Hepatocyte (in vitro differentiated cells): ENCODE results near the gene KIF20A. TPM values are rescaled to one million over a fixed set of nuclear protein-coding genes. Genes with fewer than 3 reads are reported as not detected.
A peak's percentile ranks its signal among the peaks of the same experiment; 100 is the strongest.

ENCODE experiments used
- DNase-seq: peaks from one replicate; pipeline ENCODE4 v3.0.0-alpha.2; 2016; ENCODE audit warnings: low spot score
- H2AFZ ChIP-seq: fragments of 200-600 bp; sonication (generic); 2 replicates; pipeline ENCODE4 v1.6.0; 2016; ENCODE audit warnings: antibody characterized with exemption, mild to moderate bottlenecking
- H3K27ac ChIP-seq: fragments of 200-600 bp; sonication (generic); 2 replicates; pipeline ENCODE4 v1.5.1; 2016; ENCODE audit warnings: mild to moderate bottlenecking
- H3K27me3 ChIP-seq: fragments of 200-600 bp; sonication (generic); 2 replicates; pipeline ENCODE4 v1.6.1; 2016
- H3K36me3 ChIP-seq: fragments of 200-600 bp; sonication (generic); replicated peaks from 2 replicates; pipeline ENCODE4 v1.5.1; 2016; ENCODE audit warnings: low read depth; ENCODE audit not compliant: insufficient read depth
- H3K4me1 ChIP-seq: fragments of 200-600 bp; sonication (generic); 2 replicates; pipeline ENCODE4 v1.5.1; 2016; ENCODE audit warnings: mild to moderate bottlenecking, moderate library complexity; ENCODE audit not compliant: insufficient read depth
- H3K4me2 ChIP-seq: fragments of 200-600 bp; sonication (generic); 2 replicates; pipeline ENCODE4 v1.6.0; 2016
- H3K4me3 ChIP-seq: fragments of 200-600 bp; sonication (generic); 2 replicates; pipeline ENCODE4 v1.5.1; 2016; ENCODE audit warnings: mild to moderate bottlenecking
- H3K79me2 ChIP-seq: fragments of 200-600 bp; sonication (generic); 2 replicates; pipeline ENCODE4 v1.6.0; 2017; ENCODE audit warnings: mild to moderate bottlenecking
- H3K9me2 ChIP-seq: fragments of 200-600 bp; sonication (generic); replicated peaks from 2 replicates; pipeline ENCODE4 v1.6.0; 2017; ENCODE audit warnings: mild to moderate bottlenecking; ENCODE audit not compliant: insufficient read depth
- H3K9me3 ChIP-seq: fragments of 200-600 bp; sonication (generic); 2 replicates; pipeline ENCODE4 v1.5.1; 2016; ENCODE audit warnings: low read depth, mild to moderate bottlenecking
- H4K20me1 ChIP-seq: fragments of 200-600 bp; sonication (generic); 2 replicates; pipeline ENCODE4 v1.6.0; 2016; ENCODE audit warnings: mild to moderate bottlenecking; ENCODE audit not compliant: insufficient read depth, poor library complexity, severe bottlenecking
- CTCF ChIP-seq: fragments of 200-600 bp; sonication (generic); IDR thresholded peaks from 2 replicates; pipeline ENCODE4 v1.5.1; 2016; ENCODE audit warnings: antibody characterized with exemption, mild to moderate bottlenecking; ENCODE audit not compliant: poor library complexity
- EZH2 ChIP-seq: fragments of 200-600 bp; sonication (generic); IDR thresholded peaks from 2 replicates; pipeline ENCODE4 v1.6.1; 2016; ENCODE audit warnings: antibody characterized with exemption, mild to moderate bottlenecking, borderline replicate concordance
- EZH2phosphoT487 ChIP-seq: fragments of 200-600 bp; sonication (generic); IDR thresholded peaks from one replicate; pipeline ENCODE4 v1.6.1; 2018; ENCODE audit warnings: antibody characterized with exemption, mild to moderate bottlenecking, low read depth, moderate library complexity; ENCODE audit not compliant: unreplicated experiment, severe bottlenecking
- WGBS: methylation state at CpG from one replicate; pipeline ENCODE4 v1.1.6; 2016; ENCODE audit warnings: low lambda C conversion rate; ENCODE audit errors: missing lambda C conversion rate; 5-methylcytosine and 5-hydroxymethylcytosine counted together
- polyA plus RNA-seq: library from polyadenylated mRNA; unstranded; fragments of >200 nt; fragmentation: Nextera tagmentation; extraction: Ambion mirVana; gene quantifications from 2 replicates; pipeline ENCODE4 v1.2.1, GENCODE V29; 2016
- total RNA-seq: library from RNA; depleted of rRNA; stranded (reverse); fragments of >200 nt; gene quantifications from 2 replicates; pipeline ENCODE4 v1.2.3, GENCODE V29; 2014

The KIF20A gene
- total and polyA plus RNA-seq, 2 experiments from 2014 or later = 9.0 to 12.3 TPM

GRCh38 chr5:138179277-138179857 lies 455 bp downstream of the KIF20A start:
- Histone ChIP-seq H3K4me2 (peak overlapping the region; percentile 84), H3K27ac (no peak overlapping the region), H2AFZ (peak overlapping the region; percentile 18), H3K27me3 (no peaks in the 10 kb centered on the region), H3K36me3 (no peaks in the 10 kb centered on the region), H4K20me1 (peaks cover 3% of the 10 kb centered on the region), H3K79me2 (peaks cover 45% of the 10 kb centered on the region), H3K4me1 (peaks cover 11% of the 10 kb centered on the region), H3K9me2 (no peaks in the 10 kb centered on the region), H3K9me3 (no peaks in the 10 kb centered on the region), H3K4me3 (peak overlapping the region; percentile 29)
- 2% methylated on average over 23 of the region's 23 CpGs for WGBS
- DNase-seq = peak; percentile 10
- TF ChIP-seq EZH2phosphoT487 (no peak), EZH2 (no peak), CTCF (no peak)

DNA sequence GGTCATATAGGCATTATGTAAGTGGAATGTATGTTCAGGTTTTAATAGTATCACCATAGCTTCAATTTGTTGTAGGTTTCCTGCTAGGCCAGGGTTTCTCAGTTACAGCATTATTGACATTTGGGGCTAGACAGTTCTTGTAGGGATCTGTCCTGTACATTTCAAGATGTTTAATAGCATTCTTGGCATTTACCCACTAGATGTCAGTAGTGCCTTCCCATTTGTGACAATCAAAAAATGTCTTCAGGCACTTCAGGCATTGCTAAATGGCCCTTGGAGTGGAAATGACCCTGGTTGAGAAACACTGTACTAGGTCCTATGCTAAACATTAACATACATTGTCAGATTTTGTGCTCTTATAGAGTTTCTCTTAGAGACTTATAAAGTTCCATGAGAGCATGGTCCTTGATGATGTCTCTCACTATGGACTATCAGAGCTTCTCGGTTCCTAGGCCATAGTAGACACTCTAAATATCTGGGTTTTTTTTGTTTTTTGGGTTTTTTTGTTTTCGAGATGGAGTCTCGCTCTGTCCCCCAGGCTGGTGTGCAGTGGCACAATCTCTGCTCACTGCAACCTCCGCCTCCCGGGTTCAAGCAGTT lies 1.4 kb downstream of the KIF20A start:
- DNase-seq = peak; percentile 68
- H2AFZ ChIP-seq = no peak overlapping the region
- H3K9me2 ChIP-seq = no peaks in the 10 kb centered on the region
- H3K4me3 ChIP-seq = no peak overlapping the region
- H3K9me3 ChIP-seq = no peaks in the 10 kb centered on the region
- no peaks in the 10 kb centered on the region for H3K36me3 ChIP-seq
- peaks cover 11% of the 10 kb centered on the region for H3K4me1 ChIP-seq
- no peak overlapping the region for H3K27ac ChIP-seq
- 80% methylated on average over 5 of the region's 5 CpGs for WGBS
- H3K4me2 ChIP-seq = peak overlapping the region; percentile 84
- no peaks in the 10 kb centered on the region for H3K27me3 ChIP-seq
- TF ChIP-seq EZH2phosphoT487 (no peak), CTCF (peak; percentile 54)
- H4K20me1 ChIP-seq = peaks cover 3% of the 10 kb centered on the region
- H3K79me2 ChIP-seq = peaks cover 40% of the 10 kb centered on the region

GRCh38 chr5:138180841-138181240 lies 1.9 kb downstream of the KIF20A start:
- no peaks in the 10 kb centered on the region for H3K27me3 ChIP-seq
- no peak overlapping the region for H3K27ac ChIP-seq
- peaks cover 3% of the 10 kb centered on the region for H4K20me1 ChIP-seq
- no peaks in the 10 kb centered on the region for H3K36me3 ChIP-seq
- H3K4me2 ChIP-seq = peak overlapping the region; percentile 84
- no peak overlapping the region for H2AFZ ChIP-seq
- H3K9me2 ChIP-seq = no peaks in the 10 kb centered on the region
- 94% methylated on average over 5 of the region's 5 CpGs for WGBS
- no peaks in the 10 kb centered on the region for H3K9me3 ChIP-seq
- H3K4me3 ChIP-seq = no peak overlapping the region
- TF ChIP-seq EZH2 = no peak
- no peak for TF ChIP-seq EZH2phosphoT487
- TF ChIP-seq CTCF = no peak
- H3K4me1 ChIP-seq = peaks cover 11% of the 10 kb centered on the region
- DNase-seq = no peak
- peaks cover 37% of the 10 kb centered on the region for H3K79me2 ChIP-seq
